WERI-Rb-1 (cell line): ENCODE results near the gene TRMT61A.
A peak's percentile ranks its signal among the peaks of the same experiment; 100 is the strongest.

Experiments
- DNase-seq: peaks from one replicate; pipeline ENCODE4 v3.0.0-alpha.2; 2020
- H3K27ac ChIP-seq: fragments of 250-450 bp; sonication (Bioruptor Pico); 2 replicates; pipeline ENCODE4 v1.5.1; 2020; ENCODE audit warnings: mild to moderate bottlenecking, moderate library complexity
- H3K27me3 ChIP-seq: fragments of 250-450 bp; sonication (Bioruptor Pico); 2 replicates; pipeline ENCODE4 v1.5.1; 2021; ENCODE audit warnings: mild to moderate bottlenecking, low read depth, moderate library complexity; ENCODE audit not compliant: insufficient read depth, severe bottlenecking
- H3K36me3 ChIP-seq: fragments of 250-450 bp; sonication (Bioruptor Pico); 2 replicates; pipeline ENCODE4 v1.5.1; 2020; ENCODE audit warnings: mild to moderate bottlenecking, moderate library complexity
- H3K4me3 ChIP-seq: 2 replicates; pipeline ENCODE4 v1.5.1; 2011; ENCODE audit warnings: low read depth, mild to moderate bottlenecking, control low read depth, low read length
- H3K9me3 ChIP-seq: fragments of 250-450 bp; sonication (Bioruptor Pico); 2 replicates; pipeline ENCODE4 v1.5.1; 2021; ENCODE audit warnings: mild to moderate bottlenecking, moderate library complexity; ENCODE audit not compliant: severe bottlenecking
- TF ChIP-seq, protein P1 (sequence below): IDR thresholded peaks from 2 replicates; pipeline ENCODE4 v1.5.1; 2011; ENCODE audit warnings: low read depth, mild to moderate bottlenecking, control low read depth, inconsistent platforms, low read length

Gene TRMT61A

GRCh38 chr14:103535081-103535890, 6.3 kb downstream of the TRMT61A start:
- TF ChIP-seq, protein P1, sequence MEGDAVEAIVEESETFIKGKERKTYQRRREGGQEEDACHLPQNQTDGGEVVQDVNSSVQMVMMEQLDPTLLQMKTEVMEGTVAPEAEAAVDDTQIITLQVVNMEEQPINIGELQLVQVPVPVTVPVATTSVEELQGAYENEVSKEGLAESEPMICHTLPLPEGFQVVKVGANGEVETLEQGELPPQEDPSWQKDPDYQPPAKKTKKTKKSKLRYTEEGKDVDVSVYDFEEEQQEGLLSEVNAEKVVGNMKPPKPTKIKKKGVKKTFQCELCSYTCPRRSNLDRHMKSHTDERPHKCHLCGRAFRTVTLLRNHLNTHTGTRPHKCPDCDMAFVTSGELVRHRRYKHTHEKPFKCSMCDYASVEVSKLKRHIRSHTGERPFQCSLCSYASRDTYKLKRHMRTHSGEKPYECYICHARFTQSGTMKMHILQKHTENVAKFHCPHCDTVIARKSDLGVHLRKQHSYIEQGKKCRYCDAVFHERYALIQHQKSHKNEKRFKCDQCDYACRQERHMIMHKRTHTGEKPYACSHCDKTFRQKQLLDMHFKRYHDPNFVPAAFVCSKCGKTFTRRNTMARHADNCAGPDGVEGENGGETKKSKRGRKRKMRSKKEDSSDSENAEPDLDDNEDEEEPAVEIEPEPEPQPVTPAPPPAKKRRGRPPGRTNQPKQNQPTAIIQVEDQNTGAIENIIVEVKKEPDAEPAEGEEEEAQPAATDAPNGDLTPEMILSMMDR, result no peak
- H3K4me3 ChIP-seq, result no peak overlapping the region
- H3K36me3 ChIP-seq, result peaks cover 25% of the 10 kb centered on the region
- peak overlapping the region; percentile 94 for H3K27ac ChIP-seq
- no peaks in the 10 kb centered on the region for H3K27me3 ChIP-seq
- no peak for DNase-seq
- no peaks in the 10 kb centered on the region for H3K9me3 ChIP-seq

- TF ChIP-seq, protein P1, result no peak
- H3K4me3 ChIP-seq, result no peak overlapping the region
- H3K27me3 ChIP-seq, result no peaks in the 10 kb centered on the region
- H3K36me3 ChIP-seq, result peaks cover 19% of the 10 kb centered on the region
- DNase-seq, result no peak
- H3K27ac ChIP-seq, result peak overlapping the region; percentile 94
- no peaks in the 10 kb centered on the region for H3K9me3 ChIP-seq
Measured at GRCh38 chr14:103535891-103536565, 7.0 kb downstream of the TRMT61A start.

DNA sequence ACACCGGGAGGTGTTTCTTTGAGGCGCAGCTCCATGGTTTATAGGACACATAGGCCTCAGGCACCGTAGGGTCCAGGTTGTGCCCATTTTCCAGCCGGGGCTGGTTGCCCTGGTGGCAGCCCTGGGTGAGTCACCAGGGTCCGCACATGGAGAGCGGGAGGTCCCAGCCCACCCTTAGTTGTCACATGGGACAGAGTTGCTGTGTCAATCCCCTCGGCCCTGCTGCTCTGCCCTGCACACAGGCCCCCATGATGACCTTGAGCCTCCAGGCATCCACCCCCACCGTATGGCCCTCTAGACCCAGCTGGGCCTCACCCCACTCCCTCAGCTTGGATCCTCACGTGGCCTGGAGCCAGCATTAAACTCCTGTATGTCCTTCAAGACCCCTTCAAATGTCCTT, 7.7 kb downstream of the TRMT61A start:
- Histone ChIP-seq H3K27me3 (no peaks in the 10 kb centered on the region), H3K27ac (peak overlapping the region; percentile 94), H3K4me3 (no peak overlapping the region), H3K36me3 (peaks cover 19% of the 10 kb centered on the region), H3K9me3 (no peaks in the 10 kb centered on the region)
- TF ChIP-seq, protein P1, result no peak
- no peak for DNase-seq

DNA sequence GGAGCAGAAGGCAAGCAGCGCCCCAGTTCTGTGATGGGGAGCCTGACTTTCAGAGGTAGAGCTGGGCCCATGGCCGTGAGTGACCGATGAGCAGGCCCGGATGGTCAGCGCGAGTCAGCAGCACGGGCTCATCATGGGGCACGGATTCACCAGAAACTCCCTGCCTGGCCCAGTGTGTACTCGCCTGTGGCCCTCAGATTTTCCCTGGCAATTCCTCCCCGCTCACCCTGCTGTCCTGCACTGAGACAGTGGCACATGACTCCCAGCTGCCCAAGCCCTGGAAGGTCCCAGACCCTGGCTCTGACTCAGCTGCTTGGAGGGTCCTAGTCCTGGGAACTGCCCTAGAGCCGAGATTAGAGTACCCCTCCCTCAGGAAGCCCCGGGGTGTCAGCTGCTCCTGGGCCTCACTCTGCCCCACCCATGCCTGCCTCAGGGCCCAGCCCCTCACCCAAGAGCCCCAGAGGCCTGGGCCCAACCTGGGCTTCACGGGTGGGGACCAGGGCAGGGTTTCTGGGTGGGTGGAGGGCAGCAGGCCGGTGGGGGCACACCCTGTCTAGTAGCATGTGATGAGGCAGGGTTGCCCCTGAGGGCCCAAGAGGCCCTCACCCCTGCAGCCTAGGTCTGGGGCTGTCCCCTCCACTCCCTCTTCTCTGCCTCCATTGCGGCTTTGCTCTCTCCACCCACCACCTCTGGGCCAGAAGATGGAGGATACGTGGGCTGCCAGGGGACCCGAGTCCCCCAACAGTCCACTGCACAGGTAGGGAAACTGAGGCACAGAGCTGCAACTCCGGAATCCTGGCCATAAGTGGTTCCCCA, 8.4 kb downstream of the TRMT61A start:
- TF ChIP-seq, protein P1, result no peak
- no peaks in the 10 kb centered on the region for H3K9me3 ChIP-seq
- H3K4me3 ChIP-seq, result no peak overlapping the region
- peaks cover 18% of the 10 kb centered on the region for H3K36me3 ChIP-seq
- H3K27me3 ChIP-seq, result no peaks in the 10 kb centered on the region
- no peak for DNase-seq
- peak overlapping the region; percentile 94 for H3K27ac ChIP-seq

DNA sequence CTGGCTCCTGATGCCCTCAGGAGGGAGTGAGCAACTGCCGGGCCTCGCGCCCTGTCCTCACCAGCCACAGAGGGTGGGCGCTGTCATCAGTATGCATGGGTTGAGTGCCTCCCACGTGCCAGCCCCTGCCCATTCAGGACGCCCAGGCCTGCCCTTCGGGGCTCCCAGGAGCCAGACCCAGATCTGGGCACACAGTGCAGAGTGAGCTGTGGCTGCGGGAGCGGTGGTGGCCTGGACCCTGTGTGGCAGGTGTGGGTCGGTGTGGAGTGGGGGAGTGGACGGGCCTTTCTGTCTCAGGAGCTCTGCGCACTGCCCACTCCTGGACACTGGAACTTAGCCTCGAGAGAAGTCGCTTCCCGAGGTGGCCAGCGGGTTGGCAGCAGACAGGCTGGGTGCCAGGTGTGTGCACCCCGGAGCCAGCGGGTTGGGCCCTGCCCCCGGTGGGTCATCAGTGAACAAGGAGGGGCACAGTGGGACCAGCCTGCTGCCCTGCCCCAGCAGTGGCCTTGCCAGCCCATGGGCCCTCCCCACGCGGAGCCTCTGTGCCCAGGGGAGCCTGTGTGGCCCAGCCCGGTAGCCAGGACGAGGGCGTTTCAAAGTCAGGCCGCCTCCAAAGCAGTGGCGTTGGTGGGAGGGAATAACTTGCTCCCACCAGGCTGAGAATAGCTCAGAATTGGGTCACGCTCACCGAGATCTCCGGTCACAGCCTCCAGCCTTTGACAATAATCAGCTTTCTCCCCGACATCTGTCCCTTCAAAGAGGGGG, 9.5 kb downstream of the TRMT61A start:
- H3K36me3 ChIP-seq, result peaks cover 15% of the 10 kb centered on the region
- H3K9me3 ChIP-seq, result no peaks in the 10 kb centered on the region
- peak; percentile 88 for DNase-seq
- peak overlapping the region; percentile 5; the same call in 1 of the 2 replicates for H3K4me3 ChIP-seq
- TF ChIP-seq, protein P1, result no peak
- H3K27ac ChIP-seq, result peak overlapping the region; percentile 94
- no peaks in the 10 kb centered on the region for H3K27me3 ChIP-seq
